GM18907 (cell line): ENCODE results near the gene OSBPL7.
A peak's percentile ranks its signal among the peaks of the same experiment; 100 is the strongest.

Experiments used
- ATAC-seq: cut with Tn5 transposase; IDR thresholded peaks from one replicate; pipeline ENCODE4 v1.9.1; 2021; ENCODE audit warnings: mild to moderate bottlenecking, moderate library complexity; ENCODE audit not compliant: unreplicated experiment

OSBPL7 gene

DNA sequence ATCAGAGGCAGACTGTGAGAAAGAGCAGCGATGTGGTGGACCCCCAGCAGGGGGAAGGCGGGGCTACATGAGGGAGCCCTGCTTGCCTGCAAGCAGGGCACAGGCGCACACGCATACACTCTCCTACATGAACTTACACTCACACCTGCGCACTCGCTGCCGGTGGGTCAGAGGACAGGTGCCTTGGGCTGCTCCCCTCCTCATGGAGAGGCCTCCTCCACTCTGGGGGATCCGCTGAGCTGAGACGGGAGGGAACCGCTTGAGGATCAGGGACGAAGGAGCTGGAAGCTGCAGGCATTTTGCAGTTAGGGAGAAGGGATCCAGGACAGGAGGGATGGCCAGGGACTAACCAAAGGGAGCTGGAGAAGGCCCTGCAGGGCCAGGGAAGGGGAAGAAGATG is 14.2 kb downstream of the OSBPL7 start:
- ATAC-seq = no peak

GRCh38 chr17:47806913-47807255 is 14.7 kb downstream of the OSBPL7 start:
- ATAC-seq = no peak

- no peak for ATAC-seq
Measured at GRCh38 chr17:47806026-47806912, 15.3 kb downstream of the OSBPL7 start.

- ATAC-seq = no peak
Measured at GRCh38 chr17:47804461-47804860, 17.1 kb downstream of the OSBPL7 start.

DNA sequence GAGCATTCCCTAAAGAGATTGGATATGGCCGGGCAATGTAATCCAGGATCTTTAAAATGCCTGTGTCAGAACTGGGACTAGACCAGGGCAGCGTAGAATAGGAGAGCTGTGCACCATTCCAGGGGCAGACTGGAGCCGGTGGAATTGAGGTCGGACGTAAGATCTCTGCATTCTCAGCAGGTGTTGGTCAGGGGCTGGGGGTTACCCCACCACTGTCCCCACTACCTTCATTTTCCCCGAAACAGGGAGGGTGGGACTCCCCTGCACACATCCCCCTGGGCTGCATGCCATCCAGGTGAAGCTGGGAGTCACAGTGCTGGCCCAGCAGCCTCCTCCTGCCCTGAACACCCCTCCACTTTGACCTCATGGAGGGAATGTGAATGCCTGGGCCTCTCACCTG is 17.8 kb downstream of the OSBPL7 start:
- ATAC-seq = no peak

GRCh38 chr17:47803201-47803600 is 18.4 kb downstream of the OSBPL7 start:
- ATAC-seq = no peak

DNA sequence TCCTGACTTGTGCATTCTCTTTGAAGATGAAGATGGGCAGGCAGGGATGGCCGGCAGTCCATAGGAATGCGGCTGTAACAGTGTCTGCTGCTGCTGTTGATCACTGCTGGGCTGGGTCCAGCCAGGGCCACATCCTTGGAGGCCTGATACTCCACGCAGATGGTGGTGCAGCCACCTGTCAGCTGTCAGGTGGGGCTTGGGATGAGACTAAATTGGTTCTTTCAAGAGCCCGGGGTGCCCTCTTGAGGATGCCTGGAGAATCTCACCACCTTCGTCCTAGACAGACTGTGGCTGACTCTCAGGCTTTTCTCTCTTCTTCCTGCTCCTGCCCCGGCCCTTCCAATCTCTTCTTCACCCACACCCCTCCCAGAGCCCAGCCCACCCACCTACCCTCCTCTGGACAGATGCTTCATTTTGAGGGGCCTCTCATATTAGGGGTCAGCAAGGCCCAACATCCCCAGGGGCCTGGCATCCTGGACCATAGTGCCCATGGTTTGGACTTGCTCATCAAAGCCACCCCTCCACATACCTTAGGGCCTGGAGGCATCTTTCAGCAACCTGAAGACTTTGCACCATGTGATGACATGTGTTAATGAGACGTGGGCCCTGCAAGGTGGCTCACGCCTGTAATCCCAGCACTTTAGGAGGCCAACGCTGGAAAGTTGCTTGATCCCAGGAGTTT is 19.1 kb downstream of the OSBPL7 start:
- ATAC-seq = peak; percentile 55

- no peak for ATAC-seq
Measured at GRCh38 chr17:47801906-47802305, 19.7 kb downstream of the OSBPL7 start.

- no peak for ATAC-seq
Measured at GRCh38 chr17:47801176-47801765, 20.3 kb downstream of the OSBPL7 start.

GRCh38 chr17:47800686-47801085 is 20.9 kb downstream of the OSBPL7 start:
- no peak for ATAC-seq

- ATAC-seq = no peak
Measured at GRCh38 chr17:47797797-47798196, 23.8 kb downstream of the OSBPL7 start.

- ATAC-seq = no peak
Measured at GRCh38 chr17:47792979-47793378, 28.6 kb downstream of the OSBPL7 start.

DNA sequence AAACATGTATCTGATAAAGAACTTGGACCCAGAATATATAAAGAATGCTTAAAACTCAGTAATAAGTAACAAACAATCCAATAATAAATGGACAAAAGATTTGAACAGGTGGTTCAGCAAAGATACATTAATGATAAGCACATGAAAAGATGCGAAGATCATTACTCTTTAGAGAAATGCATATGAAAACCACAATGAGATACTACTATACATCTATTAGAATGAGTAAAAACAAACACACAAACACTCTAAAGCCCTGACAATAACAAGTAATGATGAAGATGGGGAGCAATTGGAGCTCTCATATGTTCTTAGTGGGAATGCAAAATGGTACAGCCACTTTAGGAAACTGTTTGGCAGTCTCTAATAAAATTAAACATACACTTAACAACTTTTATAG is 29.1 kb downstream of the OSBPL7 start:
- no peak for ATAC-seq

DNA sequence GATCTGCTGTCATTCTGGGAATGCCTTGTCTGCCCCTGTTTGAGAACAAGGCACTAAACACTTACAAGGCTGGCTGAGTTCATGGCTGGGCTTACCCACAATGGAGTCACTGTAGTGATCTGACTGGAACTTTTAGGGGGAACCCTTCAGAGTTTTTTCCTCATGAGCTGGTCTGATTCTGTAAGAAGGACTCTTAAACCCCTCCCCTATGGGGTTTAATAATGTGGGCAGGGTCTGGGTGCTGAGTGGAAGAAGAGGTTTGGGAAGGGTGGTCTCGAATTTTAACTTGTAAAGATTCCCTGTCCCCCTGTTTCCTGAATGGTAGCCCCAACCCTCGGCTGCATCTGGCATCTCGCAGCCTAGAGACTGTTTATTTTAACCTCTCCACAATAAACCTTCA is 30.6 kb downstream of the OSBPL7 start:
- no peak for ATAC-seq

- ATAC-seq = no peak
Measured at GRCh38 chr17:47789611-47790561, 31.7 kb downstream of the OSBPL7 start.

DNA sequence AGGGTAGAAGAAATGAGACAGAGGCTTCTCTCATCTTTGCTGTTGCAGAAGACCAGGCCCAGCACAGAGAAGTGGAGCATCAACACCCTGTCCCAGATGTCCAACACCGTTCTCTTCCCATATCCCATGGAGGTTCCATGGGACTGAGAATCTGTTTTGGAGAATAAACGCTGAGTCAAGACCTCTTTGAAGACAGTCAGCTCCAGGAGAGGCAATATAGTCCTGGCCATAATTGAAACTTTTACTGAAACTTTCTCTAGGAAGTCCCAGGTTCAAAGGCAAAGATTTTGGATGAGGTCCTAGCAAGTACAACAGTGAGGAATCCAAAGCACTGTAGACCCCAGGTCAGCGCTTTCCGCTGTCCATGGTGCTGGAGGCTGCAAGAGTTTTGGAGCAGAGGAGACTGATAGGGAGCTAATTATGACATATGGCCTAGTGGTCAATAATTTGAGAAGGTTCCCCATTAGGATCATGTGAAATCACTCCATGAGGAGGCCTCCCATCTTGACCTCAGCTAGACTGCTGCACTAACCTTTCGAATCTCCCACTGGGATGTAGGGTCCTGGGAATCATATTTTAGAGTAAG is 36.0 kb downstream of the OSBPL7 start:
- ATAC-seq = no peak

GRCh38 chr17:47781397-47781796 is 40.2 kb downstream of the OSBPL7 start:
- ATAC-seq = no peak

GRCh38 chr17:47778184-47778635 is 43.4 kb downstream of the OSBPL7 start:
- ATAC-seq = no peak

DNA sequence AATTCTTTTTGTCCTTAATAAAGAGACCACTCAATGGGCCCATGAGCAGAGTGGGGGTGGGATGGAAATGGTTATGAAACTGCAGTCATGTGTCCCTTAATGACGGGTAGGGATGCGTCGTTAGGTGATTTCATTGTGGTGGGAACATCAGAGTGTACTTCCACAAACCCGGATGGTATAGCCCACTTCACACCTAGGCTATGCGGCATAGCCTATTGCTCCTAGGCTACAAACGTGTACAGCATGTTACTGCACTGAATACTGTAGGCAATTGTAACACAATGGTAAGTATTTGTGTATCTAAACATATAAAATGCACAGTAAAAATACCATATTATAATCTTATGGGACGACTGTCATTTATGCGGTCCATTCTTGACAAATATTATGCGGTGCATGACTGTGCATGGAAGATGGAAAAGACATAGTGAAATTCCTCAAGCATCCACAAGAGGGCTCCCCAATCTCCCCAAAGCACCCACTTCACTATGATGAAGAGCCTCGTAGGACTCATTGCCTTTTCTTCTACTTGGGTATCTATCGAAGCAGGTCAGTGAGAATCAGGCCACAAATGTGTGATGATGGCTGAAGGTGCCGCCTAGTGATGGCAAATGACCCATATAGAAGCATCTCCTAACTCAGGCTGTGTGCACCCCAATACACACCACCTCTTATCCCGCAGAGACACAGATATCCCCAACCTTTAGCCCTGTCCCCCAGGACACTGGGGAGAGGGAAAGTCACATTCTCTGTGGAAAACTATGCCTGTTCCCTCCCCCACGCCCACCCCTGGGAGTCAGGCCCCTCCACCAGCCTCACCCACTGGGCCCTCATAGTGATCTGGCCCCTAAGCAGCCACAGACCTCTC is 45.0 kb downstream of the OSBPL7 start:
- ATAC-seq = no peak
